HG03103 (cell line): ENCODE results near the gene UBASH3A.

Source experiments
- ATAC-seq: cut with Tn5 transposase; IDR thresholded peaks from one replicate; pipeline ENCODE4 v1.9.1; 2021; ENCODE audit warnings: low read depth; ENCODE audit not compliant: unreplicated experiment

UBASH3A gene

GRCh38 chr21:42427809-42428419 lies 24.2 kb downstream of the UBASH3A start:
- no peak for ATAC-seq

- no peak for ATAC-seq
Observed at GRCh38 chr21:42429021-42429420, 25.3 kb downstream of the UBASH3A start.

GRCh38 chr21:42429856-42430255 lies 26.2 kb downstream of the UBASH3A start:
- ATAC-seq, result no peak

GRCh38 chr21:42430521-42430920 lies 26.8 kb downstream of the UBASH3A start:
- ATAC-seq, result no peak

- ATAC-seq, result no peak
Observed at GRCh38 chr21:42431196-42431595, 27.5 kb downstream of the UBASH3A start.

- no peak for ATAC-seq
Observed at GRCh38 chr21:42432695-42433094, 29.0 kb downstream of the UBASH3A start.

- no peak for ATAC-seq
Observed at GRCh38 chr21:42433946-42434551, 30.3 kb downstream of the UBASH3A start.

- no peak for ATAC-seq
Observed at GRCh38 chr21:42434884-42435283, 31.2 kb downstream of the UBASH3A start.

- no peak for ATAC-seq
Observed at GRCh38 chr21:42435401-42435800, 31.7 kb downstream of the UBASH3A start.

- ATAC-seq, result no peak
Observed at GRCh38 chr21:42435833-42436232, 32.1 kb downstream of the UBASH3A start.

- ATAC-seq, result no peak
Observed at GRCh38 chr21:42436914-42437313, 33.2 kb downstream of the UBASH3A start.

- no peak for ATAC-seq
Observed at GRCh38 chr21:42437786-42438185, 34.1 kb downstream of the UBASH3A start.

GRCh38 chr21:42438316-42439205 lies 34.9 kb downstream of the UBASH3A start:
- no peak for ATAC-seq

- no peak for ATAC-seq
Observed at GRCh38 chr21:42439284-42440186, 35.8 kb downstream of the UBASH3A start.

- ATAC-seq, result no peak
Observed at GRCh38 chr21:42440187-42440792, 36.6 kb downstream of the UBASH3A start.

GRCh38 chr21:42441963-42442362 lies 38.3 kb downstream of the UBASH3A start:
- no peak for ATAC-seq

- ATAC-seq, result no peak
Observed at GRCh38 chr21:42443181-42443785, 39.6 kb downstream of the UBASH3A start.

GRCh38 chr21:42443876-42444744 lies 40.4 kb downstream of the UBASH3A start:
- ATAC-seq, result no peak

GRCh38 chr21:42444745-42445059 lies 41.0 kb downstream of the UBASH3A start:
- ATAC-seq, result no peak
